Neural progenitor cell (in vitro differentiated cells): ENCODE data around the gene GALNT7. TPM values are rescaled to one million over a fixed set of nuclear protein-coding genes. Genes with fewer than 3 reads are reported as not detected.
A peak's percentile ranks its signal among the peaks of the same experiment; 100 is the strongest.

ENCODE experiments used
- DNase-seq: peaks from one replicate; pipeline ENCODE4 v3.0.0-alpha.2; 2016; ENCODE audit warnings: low spot score
- H2AFZ ChIP-seq: fragments of 200-600 bp; sonication (generic); replicated peaks from 2 replicates; pipeline ENCODE4 v1.6.1; 2016; ENCODE audit warnings: antibody characterized with exemption
- H3F3A ChIP-seq: fragments of 200-600 bp; sonication (generic); 2 replicates; pipeline ENCODE4 v1.6.1; 2016; ENCODE audit warnings: antibody characterized with exemption, low read depth
- H3K27ac ChIP-seq: fragments of 200-600 bp; sonication (generic); 2 replicates; pipeline ENCODE4 v1.5.1; 2016; ENCODE audit warnings: mild to moderate bottlenecking
- H3K27me3 ChIP-seq: fragments of 200-600 bp; sonication (generic); 2 replicates; pipeline ENCODE4 v1.6.1; 2016; ENCODE audit warnings: mild to moderate bottlenecking, moderate library complexity
- H3K36me3 ChIP-seq: fragments of 200-600 bp; sonication (generic); 2 replicates; pipeline ENCODE4 v1.5.1; 2016
- H3K4me1 ChIP-seq: fragments of 200-600 bp; sonication (generic); 2 replicates; pipeline ENCODE4 v1.6.1; 2016; ENCODE audit warnings: mixed run types
- H3K4me2 ChIP-seq: fragments of 200-600 bp; sonication (generic); 2 replicates; pipeline ENCODE4 v1.6.1; 2016
- H3K4me3 ChIP-seq: fragments of 200-600 bp; sonication (generic); 2 replicates; pipeline ENCODE4 v1.5.1; 2016
- H3K79me2 ChIP-seq: fragments of 200-600 bp; sonication (generic); 2 replicates; pipeline ENCODE4 v1.6.1; 2016; ENCODE audit warnings: low read depth
- H3K9ac ChIP-seq: fragments of 200-600 bp; sonication (generic); 2 replicates; pipeline ENCODE4 v1.6.1; 2016
- H3K9me3 ChIP-seq: fragments of 200-600 bp; sonication (generic); 2 replicates; pipeline ENCODE4 v1.5.1; 2016; ENCODE audit warnings: low read depth
- H4K20me1 ChIP-seq: fragments of 200-600 bp; sonication (generic); 2 replicates; pipeline ENCODE4 v1.6.1; 2016; ENCODE audit warnings: low read depth
- H3K27ac Mint-ChIP-seq: 3 replicates; pipeline ENCODE4 v1.8.0; 2021; ENCODE audit warnings: mixed read lengths
- H3K27me3 Mint-ChIP-seq: 2 replicates; pipeline ENCODE4 v1.8.0; 2022; ENCODE audit warnings: low read depth, mild to moderate bottlenecking, inconsistent platforms, moderate library complexity, mixed read lengths; ENCODE audit not compliant: insufficient read depth
- H3K36me3 Mint-ChIP-seq: 3 replicates; pipeline ENCODE4 v1.8.0; 2021; ENCODE audit warnings: mixed read lengths
- H3K4me1 Mint-ChIP-seq: 3 replicates; pipeline ENCODE4 v1.8.0; 2021; ENCODE audit warnings: mixed read lengths
- H3K4me3 Mint-ChIP-seq: 3 replicates; pipeline ENCODE4 v1.8.0; 2021; ENCODE audit warnings: mild to moderate bottlenecking, moderate library complexity, mixed read lengths
- H3K9me3 Mint-ChIP-seq: 3 replicates; pipeline ENCODE4 v1.8.0; 2020; ENCODE audit warnings: mixed read lengths
- CTCF ChIP-seq: fragments of 200-600 bp; sonication (generic); IDR thresholded peaks from 2 replicates; pipeline ENCODE4 v1.5.1; 2017; ENCODE audit warnings: antibody characterized with exemption, mild to moderate bottlenecking
- EZH2 ChIP-seq: fragments of 200-600 bp; sonication (generic); IDR thresholded peaks from 2 replicates; pipeline ENCODE4 v1.6.1; 2017; ENCODE audit warnings: antibody characterized with exemption, mild to moderate bottlenecking, moderate library complexity
- EZH2phosphoT487 ChIP-seq: fragments of 200-600 bp; sonication (generic); IDR thresholded peaks from 2 replicates; pipeline ENCODE4 v1.6.1; 2017; ENCODE audit warnings: antibody characterized with exemption
- total RNA-seq: library from RNA; depleted of rRNA; stranded (reverse); fragments of >200 nt; gene quantifications from 2 replicates; pipeline ENCODE4 v1.2.3, GENCODE V29; 2015; ENCODE audit warnings: low replicate concordance

The GALNT7 gene
- total RNA-seq, 1 donor from 2014 or later, result 62.3 TPM

DNA sequence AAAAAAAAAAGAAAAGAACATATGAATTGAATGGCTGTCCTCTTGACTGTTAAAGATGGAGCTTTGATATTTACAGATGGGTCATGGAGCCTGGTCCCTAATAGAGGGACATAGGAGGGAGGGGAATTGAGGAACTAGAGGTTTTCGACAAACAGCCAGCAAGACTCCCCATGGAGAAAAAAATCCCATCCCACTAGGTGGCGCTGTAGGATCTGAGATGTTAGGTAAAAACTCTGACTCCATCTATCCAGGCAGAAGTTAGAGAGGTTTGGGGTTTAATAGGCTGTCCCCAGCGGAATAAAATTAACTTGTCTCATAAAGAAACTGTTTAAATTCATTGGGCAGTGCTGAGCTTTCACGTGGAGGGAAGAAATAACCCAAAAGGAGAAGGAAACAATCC lies 119.7 kb downstream of the GALNT7 start:
- Histone ChIP-seq H4K20me1 (no peaks in the 10 kb centered on the region), H3F3A (no peaks in the 10 kb centered on the region), H3K4me1 (no peaks in the 10 kb centered on the region), H3K4me3 (no peak overlapping the region), H3K9ac (no peak overlapping the region), H3K79me2 (peaks cover 14% of the 10 kb centered on the region), H2AFZ (no peak overlapping the region), H3K27me3 (no peaks in the 10 kb centered on the region), H3K27ac (no peak overlapping the region), H3K36me3 (peaks cover 22% of the 10 kb centered on the region), H3K9me3 (peaks cover 25% of the 10 kb centered on the region), H3K4me2 (no peak overlapping the region)
- peak; percentile 65 for DNase-seq
- H3K9me3 Mint-ChIP-seq, result peaks cover 10% of the 10 kb centered on the region
- no peaks in the 10 kb centered on the region for H3K27me3 Mint-ChIP-seq
- H3K27ac Mint-ChIP-seq, result no peak overlapping the region
- H3K36me3 Mint-ChIP-seq, result peaks cover 9% of the 10 kb centered on the region
- TF ChIP-seq CTCF (peak; percentile 70), EZH2phosphoT487 (no peak)
- H3K4me3 Mint-ChIP-seq, result no peak overlapping the region
- H3K4me1 Mint-ChIP-seq, result no peaks in the 10 kb centered on the region

GRCh38 chr4:173288698-173289352 lies 120.2 kb downstream of the GALNT7 start:
- H3K27ac Mint-ChIP-seq, result no peak overlapping the region
- Histone ChIP-seq H4K20me1 (no peaks in the 10 kb centered on the region), H3K9ac (no peak overlapping the region), H2AFZ (no peak overlapping the region), H3K79me2 (peaks cover 14% of the 10 kb centered on the region), H3K36me3 (peaks cover 21% of the 10 kb centered on the region), H3F3A (no peaks in the 10 kb centered on the region), H3K27me3 (no peaks in the 10 kb centered on the region), H3K4me2 (no peak overlapping the region), H3K4me3 (no peak overlapping the region), H3K4me1 (no peaks in the 10 kb centered on the region), H3K9me3 (peaks cover 24% of the 10 kb centered on the region), H3K27ac (no peak overlapping the region)
- no peaks in the 10 kb centered on the region for H3K4me1 Mint-ChIP-seq
- no peak overlapping the region for H3K4me3 Mint-ChIP-seq
- peaks cover 9% of the 10 kb centered on the region for H3K36me3 Mint-ChIP-seq
- H3K27me3 Mint-ChIP-seq, result no peaks in the 10 kb centered on the region
- TF ChIP-seq EZH2phosphoT487, result no peak
- TF ChIP-seq EZH2, result no peak
- no peak for TF ChIP-seq CTCF
- H3K9me3 Mint-ChIP-seq, result peaks cover 10% of the 10 kb centered on the region
- DNase-seq, result no peak

DNA sequence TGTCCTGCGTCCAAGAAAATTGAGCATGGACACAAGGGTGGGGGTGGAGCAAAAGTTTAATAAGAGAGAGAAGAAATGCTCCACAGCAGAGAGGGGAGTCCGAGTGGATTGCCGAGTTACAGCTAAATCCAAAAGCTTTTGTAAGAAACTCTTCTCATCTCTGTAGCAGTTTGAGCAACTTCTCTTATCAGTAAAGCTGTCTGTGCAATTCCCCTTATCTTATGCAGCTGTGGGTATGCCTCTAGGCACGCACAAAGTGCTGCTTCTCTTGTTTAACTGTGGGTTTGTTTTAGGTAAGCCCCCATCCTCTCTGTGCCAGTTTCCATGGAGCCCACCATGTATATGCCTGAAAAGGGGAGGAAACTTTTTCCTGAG lies 120.7 kb downstream of the GALNT7 start:
- no peak overlapping the region for H3K27ac ChIP-seq
- TF ChIP-seq CTCF, result no peak
- TF ChIP-seq EZH2, result no peak
- no peak for TF ChIP-seq EZH2phosphoT487
- H3K27me3 ChIP-seq, result no peaks in the 10 kb centered on the region
- no peaks in the 10 kb centered on the region for H4K20me1 ChIP-seq
- H3F3A ChIP-seq, result no peaks in the 10 kb centered on the region
- H3K79me2 ChIP-seq, result peaks cover 14% of the 10 kb centered on the region
- H2AFZ ChIP-seq, result no peak overlapping the region
- Mint-ChIP-seq H3K4me3 (no peak overlapping the region), H3K27me3 (no peaks in the 10 kb centered on the region), H3K9me3 (peaks cover 10% of the 10 kb centered on the region), H3K4me1 (no peaks in the 10 kb centered on the region), H3K27ac (no peak overlapping the region), H3K36me3 (peaks cover 9% of the 10 kb centered on the region)
- no peaks in the 10 kb centered on the region for H3K4me1 ChIP-seq
- no peak overlapping the region for H3K9ac ChIP-seq
- H3K4me2 ChIP-seq, result no peak overlapping the region
- H3K36me3 ChIP-seq, result peaks cover 17% of the 10 kb centered on the region
- H3K4me3 ChIP-seq, result no peak overlapping the region
- H3K9me3 ChIP-seq, result peaks cover 19% of the 10 kb centered on the region
- no peak for DNase-seq
